Measurements from ENCODE around the gene TMOD1. TPM values are rescaled to one million over a fixed set of nuclear protein-coding genes. Genes with fewer than 3 reads are reported as not detected.

The TMOD1 gene
- total RNA-seq, 1 donor from 2014 or later, result not detected

- H3K4me2 ChIP-seq, result no peak overlapping the region
- Mint-ChIP-seq H3K27ac (no peak overlapping the region), H3K4me3 (no peak overlapping the region), H3K9me3 (no peaks in the 10 kb centered on the region), H3K4me1 (peaks cover 14% of the 10 kb centered on the region), H3K27me3 (ENCODE audit: insufficient read depth, low read depth) (peaks cover 5% of the 10 kb centered on the region), H3K36me3 (no peaks in the 10 kb centered on the region)
- no peaks in the 10 kb centered on the region for H3K79me2 ChIP-seq (ENCODE audit: low read depth)
- H3K4me1 ChIP-seq, result peaks cover 19% of the 10 kb centered on the region
- no peak for DNase-seq (ENCODE audit: low spot score)
- H3K4me3 ChIP-seq, result no peak overlapping the region
- H2AFZ ChIP-seq (replicated peaks), result no peak overlapping the region
- TF ChIP-seq, protein P1, sequence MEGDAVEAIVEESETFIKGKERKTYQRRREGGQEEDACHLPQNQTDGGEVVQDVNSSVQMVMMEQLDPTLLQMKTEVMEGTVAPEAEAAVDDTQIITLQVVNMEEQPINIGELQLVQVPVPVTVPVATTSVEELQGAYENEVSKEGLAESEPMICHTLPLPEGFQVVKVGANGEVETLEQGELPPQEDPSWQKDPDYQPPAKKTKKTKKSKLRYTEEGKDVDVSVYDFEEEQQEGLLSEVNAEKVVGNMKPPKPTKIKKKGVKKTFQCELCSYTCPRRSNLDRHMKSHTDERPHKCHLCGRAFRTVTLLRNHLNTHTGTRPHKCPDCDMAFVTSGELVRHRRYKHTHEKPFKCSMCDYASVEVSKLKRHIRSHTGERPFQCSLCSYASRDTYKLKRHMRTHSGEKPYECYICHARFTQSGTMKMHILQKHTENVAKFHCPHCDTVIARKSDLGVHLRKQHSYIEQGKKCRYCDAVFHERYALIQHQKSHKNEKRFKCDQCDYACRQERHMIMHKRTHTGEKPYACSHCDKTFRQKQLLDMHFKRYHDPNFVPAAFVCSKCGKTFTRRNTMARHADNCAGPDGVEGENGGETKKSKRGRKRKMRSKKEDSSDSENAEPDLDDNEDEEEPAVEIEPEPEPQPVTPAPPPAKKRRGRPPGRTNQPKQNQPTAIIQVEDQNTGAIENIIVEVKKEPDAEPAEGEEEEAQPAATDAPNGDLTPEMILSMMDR (IDR thresholded peaks at IDR 0.05), result no peak
- no peak for TF ChIP-seq EZH2phosphoT487 (IDR thresholded peaks at IDR 0.05)
- no peak for TF ChIP-seq EZH2 (IDR thresholded peaks at IDR 0.05)
- no peaks in the 10 kb centered on the region for H4K20me1 ChIP-seq (ENCODE audit: low read depth)
- no peaks in the 10 kb centered on the region for H3F3A ChIP-seq (ENCODE audit: low read depth)
- H3K9me3 ChIP-seq (ENCODE audit: low read depth), result no peaks in the 10 kb centered on the region
- H3K36me3 ChIP-seq, result no peaks in the 10 kb centered on the region
- no peak overlapping the region for H3K27ac ChIP-seq
- H3K9ac ChIP-seq, result no peak overlapping the region
- H3K27me3 ChIP-seq, result no peaks in the 10 kb centered on the region
Observed at GRCh38 chr9:97560851-97561250, 59.4 kb downstream of the TMOD1 start.

DNA sequence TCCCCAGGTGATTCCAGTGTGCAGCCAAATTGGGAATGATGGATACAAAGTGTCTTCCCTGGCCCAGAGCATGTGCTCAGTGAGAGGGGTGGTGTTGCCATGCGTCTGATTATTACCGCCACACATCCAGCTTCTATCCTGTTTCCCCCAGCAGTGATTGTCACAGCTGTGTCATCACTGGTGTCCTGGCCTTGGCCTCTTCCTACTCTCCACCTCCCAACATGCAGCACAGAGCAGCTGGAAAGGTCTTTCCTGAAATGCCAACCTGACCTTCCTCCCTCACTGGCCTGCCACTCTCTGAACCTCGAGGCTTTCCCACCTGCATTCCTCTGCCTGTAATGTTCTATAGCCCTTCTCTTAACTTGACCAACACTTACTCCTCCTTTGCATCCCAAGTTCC is 60.0 kb downstream of the TMOD1 start:
- Mint-ChIP-seq H3K27ac (no peak overlapping the region), H3K4me3 (no peak overlapping the region), H3K27me3 (ENCODE audit: insufficient read depth, low read depth) (peaks cover 8% of the 10 kb centered on the region), H3K9me3 (no peaks in the 10 kb centered on the region), H3K36me3 (no peaks in the 10 kb centered on the region), H3K4me1 (peaks cover 14% of the 10 kb centered on the region)
- Histone ChIP-seq H3K27ac (no peak overlapping the region), H3F3A (ENCODE audit: low read depth) (no peaks in the 10 kb centered on the region), H3K4me2 (no peak overlapping the region), H3K4me1 (peaks cover 19% of the 10 kb centered on the region), H3K36me3 (no peaks in the 10 kb centered on the region), H3K79me2 (ENCODE audit: low read depth) (no peaks in the 10 kb centered on the region), H3K4me3 (no peak overlapping the region), H3K9ac (no peak overlapping the region), H4K20me1 (ENCODE audit: low read depth) (no peaks in the 10 kb centered on the region), H2AFZ (replicated peaks) (no peak overlapping the region), H3K9me3 (ENCODE audit: low read depth) (no peaks in the 10 kb centered on the region), H3K27me3 (no peaks in the 10 kb centered on the region)
- TF ChIP-seq EZH2 (IDR thresholded peaks at IDR 0.05) (no peak), EZH2phosphoT487 (IDR thresholded peaks at IDR 0.05) (no peak)
- TF ChIP-seq, protein P1 (IDR thresholded peaks at IDR 0.05), result no peak
- no peak for DNase-seq (ENCODE audit: low spot score)

GRCh38 chr9:97562542-97562941 is 61.1 kb downstream of the TMOD1 start:
- Histone ChIP-seq H3K4me2 (no peak overlapping the region), H3K27ac (no peak overlapping the region), H4K20me1 (ENCODE audit: low read depth) (no peaks in the 10 kb centered on the region), H3K36me3 (no peaks in the 10 kb centered on the region), H2AFZ (replicated peaks) (no peak overlapping the region), H3K79me2 (ENCODE audit: low read depth) (no peaks in the 10 kb centered on the region), H3K9ac (no peak overlapping the region), H3K4me3 (no peak overlapping the region), H3F3A (ENCODE audit: low read depth) (no peaks in the 10 kb centered on the region), H3K27me3 (no peaks in the 10 kb centered on the region), H3K4me1 (peaks cover 19% of the 10 kb centered on the region), H3K9me3 (ENCODE audit: low read depth) (no peaks in the 10 kb centered on the region)
- Mint-ChIP-seq H3K4me3 (no peak overlapping the region), H3K9me3 (no peaks in the 10 kb centered on the region), H3K27ac (peak overlapping the region; percentile 6), H3K36me3 (no peaks in the 10 kb centered on the region), H3K4me1 (peaks cover 14% of the 10 kb centered on the region), H3K27me3 (ENCODE audit: insufficient read depth, low read depth) (peaks cover 8% of the 10 kb centered on the region)
- no peak for DNase-seq (ENCODE audit: low spot score)
- TF ChIP-seq, protein P1 (IDR thresholded peaks at IDR 0.05), result no peak
- TF ChIP-seq EZH2 (IDR thresholded peaks at IDR 0.05), result no peak
- no peak for TF ChIP-seq EZH2phosphoT487 (IDR thresholded peaks at IDR 0.05)
